ENCODE measurements around the gene MORN5.

MORN5 gene

DNA sequence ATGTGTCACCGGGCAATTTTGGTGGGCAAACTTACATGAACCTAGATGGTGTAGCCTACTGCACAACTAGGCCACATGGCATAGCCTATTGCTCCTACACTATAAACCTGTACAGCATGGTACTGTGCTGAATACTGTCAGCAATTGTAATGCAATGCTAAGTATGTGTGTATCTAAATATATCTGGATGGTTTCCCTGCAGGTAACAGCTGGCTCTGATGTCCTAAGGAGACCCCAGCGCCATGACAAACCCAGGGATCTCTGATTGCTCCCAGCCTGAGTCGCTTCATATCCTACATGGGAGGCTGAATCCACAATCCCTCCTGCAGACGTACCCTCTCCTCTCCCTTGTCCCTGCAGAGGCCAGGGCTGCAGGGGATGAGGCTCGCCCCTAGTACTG is 40.0 kb upstream of the MORN5 start:
- H3K27me3 ChIP-seq (ENCODE audit: low read depth) = no peaks in the 10 kb centered on the region
- H3K4me3 ChIP-seq = no peak overlapping the region
- H3K36me3 ChIP-seq (replicated peaks) = no peaks in the 10 kb centered on the region
- no peaks in the 10 kb centered on the region for H3K4me1 ChIP-seq
- in situ Hi-C loops (cut with MboI; ENCODE audit: low sequenced_read_pairs) = loop anchor here (5.0 to 25.0 kb wide), 4 partner anchors 228 to 1243 kb away; partner anchors contain the start of gene CRB2
- no peak for DNase-seq (ENCODE audit: low spot score in 2 of 2)
- H3K9me3 ChIP-seq = no peaks in the 10 kb centered on the region

DNA sequence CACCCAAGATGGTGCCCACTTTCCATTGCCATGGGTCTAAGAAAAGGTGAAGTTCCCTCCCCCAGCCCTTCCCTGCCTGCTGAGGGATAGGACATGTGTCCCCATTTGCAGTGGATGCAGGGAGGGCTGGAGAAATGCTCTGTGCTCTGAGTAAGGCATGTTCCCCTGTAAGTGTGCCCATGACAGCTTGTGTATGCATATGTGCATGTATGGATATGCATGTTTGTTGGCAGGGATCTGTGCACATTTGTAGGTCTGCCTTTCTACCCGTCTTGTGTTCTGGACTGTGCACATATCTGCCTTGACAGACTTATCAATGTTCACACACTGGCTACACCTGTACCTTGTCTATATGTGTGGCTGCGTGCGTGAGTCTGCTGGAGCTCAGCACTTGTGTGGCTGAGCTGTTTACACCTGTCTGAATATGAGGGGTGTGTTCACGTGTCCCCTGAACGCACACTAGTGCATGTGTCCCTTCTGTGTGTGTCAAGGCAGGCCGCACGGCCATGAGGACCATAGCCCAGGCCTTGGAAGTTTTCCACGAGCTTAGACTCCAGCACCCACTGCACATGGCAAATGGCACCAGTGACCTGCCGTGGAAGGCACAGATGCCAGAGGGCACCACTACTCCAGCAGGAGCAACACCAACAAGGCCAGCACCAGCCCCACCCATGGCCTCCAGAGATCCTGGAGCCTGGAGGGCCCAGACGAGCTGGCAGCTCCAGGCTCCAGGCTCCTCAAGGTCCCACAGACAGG is 39.2 kb upstream of the MORN5 start:
- in situ Hi-C loops (cut with MboI; ENCODE audit: low sequenced_read_pairs) = loop anchor here (5.0 to 25.0 kb wide), 4 partner anchors 227 to 1242 kb away; partner anchors contain the start of gene CRB2
- H3K36me3 ChIP-seq (replicated peaks) = no peaks in the 10 kb centered on the region
- H3K4me3 ChIP-seq = no peak overlapping the region
- no peak for DNase-seq (ENCODE audit: low spot score in 2 of 2)
- no peaks in the 10 kb centered on the region for H3K4me1 ChIP-seq
- no peaks in the 10 kb centered on the region for H3K27me3 ChIP-seq (ENCODE audit: low read depth)
- no peaks in the 10 kb centered on the region for H3K9me3 ChIP-seq

DNA sequence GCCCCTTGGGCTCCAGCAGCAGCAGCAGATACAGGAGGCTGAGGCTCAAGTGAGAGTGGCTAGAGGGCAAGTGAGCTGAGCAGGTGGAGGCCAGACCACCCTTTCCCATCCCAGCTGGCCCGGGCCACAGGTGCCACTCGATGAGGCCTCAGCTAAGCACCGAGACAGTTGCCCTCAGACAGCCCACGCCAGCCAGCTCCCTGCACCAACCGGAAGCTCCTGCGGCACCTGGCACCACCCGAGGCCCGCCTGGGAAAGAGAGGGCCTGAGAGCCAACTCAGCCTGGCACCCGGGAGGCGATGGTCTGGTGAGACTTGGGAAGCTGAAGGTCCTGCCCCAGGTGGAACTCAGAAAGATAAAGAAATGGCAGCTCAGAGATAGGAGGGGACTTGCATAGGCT is 38.3 kb upstream of the MORN5 start:
- H3K36me3 ChIP-seq (replicated peaks) = no peaks in the 10 kb centered on the region
- in situ Hi-C loops (cut with MboI; ENCODE audit: low sequenced_read_pairs) = loop anchor here (5.0 to 25.0 kb wide), 4 partner anchors 226 to 1241 kb away; partner anchors contain the start of gene CRB2

DNA sequence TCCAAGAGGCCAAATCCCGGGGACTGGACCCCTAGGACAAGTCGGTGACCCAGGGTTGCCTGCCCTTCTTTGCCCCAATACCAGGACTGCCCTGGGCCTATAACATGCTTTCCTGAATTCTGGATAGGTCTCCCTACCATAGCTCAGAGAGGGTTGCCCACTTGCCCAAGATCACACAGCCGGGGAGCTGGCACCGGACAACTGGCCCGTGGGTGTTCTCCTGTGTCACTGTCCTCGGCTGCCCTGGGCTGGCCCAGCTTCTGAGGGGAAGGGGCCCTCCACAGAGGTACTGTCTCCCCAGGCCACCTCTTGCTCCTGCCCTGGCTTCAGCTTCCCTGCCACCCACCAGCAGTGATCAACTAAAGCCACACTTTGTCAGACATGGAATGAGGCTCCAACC is 37.8 kb upstream of the MORN5 start:
- no peak for DNase-seq (ENCODE audit: low spot score in 2 of 2)
- Histone ChIP-seq H3K4me1 (no peaks in the 10 kb centered on the region), H3K4me3 (no peak overlapping the region), H3K27me3 (ENCODE audit: low read depth) (no peaks in the 10 kb centered on the region), H3K9me3 (no peaks in the 10 kb centered on the region), H3K36me3 (replicated peaks) (no peaks in the 10 kb centered on the region)
- in situ Hi-C loops (cut with MboI; ENCODE audit: low sequenced_read_pairs) = loop anchor here (5.0 to 25.0 kb wide), 4 partner anchors 225 to 1240 kb away; partner anchors contain the start of gene CRB2

More for the DNA sequence above, 38.3 kb upstream of the MORN5 start:
- no peaks in the 10 kb centered on the region for H3K27me3 ChIP-seq (ENCODE audit: low read depth)
- no peaks in the 10 kb centered on the region for H3K9me3 ChIP-seq
- no peak overlapping the region for H3K4me3 ChIP-seq
- no peaks in the 10 kb centered on the region for H3K4me1 ChIP-seq
- no peak for DNase-seq (ENCODE audit: low spot score in 2 of 2)

- Histone ChIP-seq H3K9me3 (no peaks in the 10 kb centered on the region), H3K27me3 (ENCODE audit: low read depth) (no peaks in the 10 kb centered on the region), H3K4me1 (no peaks in the 10 kb centered on the region), H3K36me3 (replicated peaks) (no peaks in the 10 kb centered on the region), H3K4me3 (no peak overlapping the region)
- in situ Hi-C loops (cut with MboI; ENCODE audit: low sequenced_read_pairs) = loop anchor here (5.0 to 25.0 kb wide), 4 partner anchors 225 to 1240 kb away; partner anchors contain the start of gene CRB2
- DNase-seq (ENCODE audit: low spot score in 2 of 2) = no peak
Observed at GRCh38 chr9:122122468-122122867, 37.2 kb upstream of the MORN5 start.

GRCh38 chr9:122122903-122123632 is 36.6 kb upstream of the MORN5 start:
- in situ Hi-C loops (cut with MboI; ENCODE audit: low sequenced_read_pairs) = loop anchor here (5.0 to 25.0 kb wide), 4 partner anchors 224 to 1239 kb away; partner anchors contain the start of gene CRB2
- DNase-seq (ENCODE audit: low spot score in 2 of 2) = peak; percentile 43 to 86
- H3K9me3 ChIP-seq = no peaks in the 10 kb centered on the region
- no peaks in the 10 kb centered on the region for H3K27me3 ChIP-seq (ENCODE audit: low read depth)
- H3K4me1 ChIP-seq = no peaks in the 10 kb centered on the region
- H3K36me3 ChIP-seq (replicated peaks) = no peaks in the 10 kb centered on the region
- H3K4me3 ChIP-seq = no peak overlapping the region

- H3K27me3 ChIP-seq (ENCODE audit: low read depth) = no peaks in the 10 kb centered on the region
- no peaks in the 10 kb centered on the region for H3K4me1 ChIP-seq
- DNase-seq (ENCODE audit: low spot score in 2 of 2) = no peak
- in situ Hi-C loops (cut with MboI; ENCODE audit: low sequenced_read_pairs) = loop anchor here (5.0 to 25.0 kb wide), 4 partner anchors 223 to 1238 kb away; partner anchors contain the start of gene CRB2
- no peaks in the 10 kb centered on the region for H3K9me3 ChIP-seq
- H3K4me3 ChIP-seq = no peak overlapping the region
- H3K36me3 ChIP-seq (replicated peaks) = no peaks in the 10 kb centered on the region
Observed at GRCh38 chr9:122124048-122124447, 35.7 kb upstream of the MORN5 start.

DNA sequence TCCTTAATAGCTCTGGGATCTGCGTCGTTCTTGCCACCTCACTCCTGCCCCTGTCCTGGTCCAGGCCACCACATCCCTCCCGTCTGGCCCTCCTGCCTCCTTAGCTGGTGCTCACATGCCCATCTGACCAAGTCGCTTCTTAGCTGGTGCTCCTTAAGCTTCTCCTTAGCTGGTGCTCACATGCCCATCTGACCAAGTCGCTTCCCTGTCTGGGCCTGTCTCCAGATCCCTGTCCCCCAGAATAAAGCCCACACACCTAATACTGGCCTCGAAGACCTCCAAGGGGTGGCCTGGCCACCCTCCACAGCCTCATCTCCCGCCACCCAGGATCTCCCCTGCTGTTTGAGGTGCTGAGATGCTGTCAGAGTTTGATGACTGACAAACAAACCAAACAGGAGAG is 35.2 kb upstream of the MORN5 start:
- in situ Hi-C loops (cut with MboI; ENCODE audit: low sequenced_read_pairs) = loop anchor here (5.0 to 25.0 kb wide), 4 partner anchors 223 to 1238 kb away; partner anchors contain the start of gene CRB2
- DNase-seq (ENCODE audit: low spot score in 2 of 2) = no peak

GRCh38 chr9:122125158-122125508 is 34.6 kb upstream of the MORN5 start:
- Histone ChIP-seq H3K9me3 (no peaks in the 10 kb centered on the region), H3K4me3 (no peak overlapping the region), H3K27me3 (ENCODE audit: low read depth) (no peaks in the 10 kb centered on the region), H3K4me1 (no peaks in the 10 kb centered on the region), H3K36me3 (replicated peaks) (no peaks in the 10 kb centered on the region)
- DNase-seq (ENCODE audit: low spot score in 2 of 2) = peak; percentile 46 to 86
- in situ Hi-C loops (cut with MboI; ENCODE audit: low sequenced_read_pairs) = no loop called here

More for the DNA sequence above, 35.2 kb upstream of the MORN5 start:
- no peaks in the 10 kb centered on the region for H3K4me1 ChIP-seq
- no peaks in the 10 kb centered on the region for H3K9me3 ChIP-seq
- H3K36me3 ChIP-seq (replicated peaks) = no peaks in the 10 kb centered on the region
- no peak overlapping the region for H3K4me3 ChIP-seq
- H3K27me3 ChIP-seq (ENCODE audit: low read depth) = no peaks in the 10 kb centered on the region

- in situ Hi-C loops (cut with MboI; ENCODE audit: low sequenced_read_pairs) = no loop called here
- no peaks in the 10 kb centered on the region for H3K27me3 ChIP-seq (ENCODE audit: low read depth)
- H3K4me3 ChIP-seq = no peak overlapping the region
- no peaks in the 10 kb centered on the region for H3K4me1 ChIP-seq
- no peaks in the 10 kb centered on the region for H3K36me3 ChIP-seq (replicated peaks)
- no peaks in the 10 kb centered on the region for H3K9me3 ChIP-seq
- DNase-seq (ENCODE audit: low spot score in 2 of 2) = no peak
Observed at GRCh38 chr9:122125509-122126330, 34.0 kb upstream of the MORN5 start.

- Histone ChIP-seq H3K4me1 (no peaks in the 10 kb centered on the region), H3K4me3 (no peak overlapping the region), H3K36me3 (replicated peaks) (no peaks in the 10 kb centered on the region), H3K27me3 (ENCODE audit: low read depth) (no peaks in the 10 kb centered on the region), H3K9me3 (no peaks in the 10 kb centered on the region)
- no peak for DNase-seq (ENCODE audit: low spot score in 2 of 2)
- in situ Hi-C loops (cut with MboI; ENCODE audit: low sequenced_read_pairs) = no loop called here
Observed at GRCh38 chr9:122126331-122127261, 33.1 kb upstream of the MORN5 start.

GRCh38 chr9:122127396-122127798 is 32.3 kb upstream of the MORN5 start:
- Histone ChIP-seq H3K9me3 (no peaks in the 10 kb centered on the region), H3K27me3 (ENCODE audit: low read depth) (no peaks in the 10 kb centered on the region), H3K4me3 (no peak overlapping the region), H3K4me1 (no peaks in the 10 kb centered on the region), H3K36me3 (replicated peaks) (no peaks in the 10 kb centered on the region)
- in situ Hi-C loops (cut with MboI; ENCODE audit: low sequenced_read_pairs) = no loop called here
- DNase-seq (ENCODE audit: low spot score in 2 of 2) = no peak
